ENCODE data around the gene PRELID3B.

Gene PRELID3B

DNA sequence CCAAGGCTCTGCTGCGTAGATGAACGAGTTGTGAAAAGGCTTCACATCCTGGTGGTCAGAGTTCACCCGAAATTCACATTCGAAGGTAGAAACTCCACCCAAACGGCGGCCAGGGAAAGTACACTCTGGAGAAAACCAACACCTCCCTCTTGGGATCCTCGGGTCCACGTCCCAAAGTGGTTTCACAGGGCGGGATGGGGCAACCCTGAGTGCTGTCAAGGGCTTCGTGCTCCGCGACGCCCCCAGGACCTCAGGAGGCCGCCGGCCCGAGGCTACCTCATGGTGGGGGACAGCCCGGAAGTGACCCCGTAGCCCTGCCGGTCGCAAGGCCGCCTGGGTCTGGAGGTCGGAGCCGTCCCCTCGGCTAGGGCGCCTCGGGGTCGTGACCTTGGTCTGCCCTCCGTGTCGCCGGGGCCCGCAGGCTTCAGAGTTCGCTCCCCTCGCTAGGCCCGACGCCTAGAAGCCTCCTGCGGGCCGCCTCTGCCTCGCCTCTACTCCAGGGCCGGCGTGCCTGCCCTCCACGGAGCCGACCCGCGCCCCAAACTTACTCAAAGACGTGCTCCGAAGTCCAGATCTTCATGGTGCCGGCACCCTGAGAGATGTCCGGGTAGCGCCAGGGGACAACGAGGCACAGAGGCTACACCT lies at the start of gene PRELID3B:
TSS of gene PRELID3B (minus strand) at position 636 of the 645 bp plus-strand sequence. CDS start at position 580, 56 bp downstream.
- DNase-seq: peak in 1 of 2 experiments; percentile 36

DNA sequence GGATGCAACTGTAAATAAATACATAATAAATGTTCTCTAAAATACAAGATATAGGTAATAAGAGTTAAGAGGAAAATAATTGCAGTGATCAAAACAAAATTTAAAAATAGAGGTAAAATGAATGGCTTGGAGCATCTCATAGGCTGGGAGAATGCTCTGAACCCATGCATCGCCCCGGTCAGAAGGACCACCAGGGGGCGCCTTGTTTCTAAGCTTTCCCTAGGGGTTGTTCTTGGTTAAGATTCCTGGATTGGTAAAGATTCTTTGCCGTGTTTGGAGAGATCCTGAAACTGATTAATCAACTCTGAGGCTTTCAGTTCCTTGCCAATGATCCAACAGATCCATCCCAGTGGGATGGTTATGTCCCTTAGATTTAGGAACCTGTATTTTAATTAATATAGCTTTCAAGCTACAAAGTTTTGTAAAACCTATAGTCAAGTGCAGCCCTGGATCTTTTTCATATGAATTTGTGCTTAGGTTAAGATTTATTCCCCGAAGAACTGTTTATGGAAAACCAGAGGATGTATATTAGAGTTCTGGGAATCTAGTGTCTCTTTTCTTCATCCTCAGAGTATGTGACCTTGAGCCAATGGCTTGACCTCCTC lies 45.3 kb upstream of the PRELID3B start:
- DNase-seq: peak; percentile 34 to 68

DNA sequence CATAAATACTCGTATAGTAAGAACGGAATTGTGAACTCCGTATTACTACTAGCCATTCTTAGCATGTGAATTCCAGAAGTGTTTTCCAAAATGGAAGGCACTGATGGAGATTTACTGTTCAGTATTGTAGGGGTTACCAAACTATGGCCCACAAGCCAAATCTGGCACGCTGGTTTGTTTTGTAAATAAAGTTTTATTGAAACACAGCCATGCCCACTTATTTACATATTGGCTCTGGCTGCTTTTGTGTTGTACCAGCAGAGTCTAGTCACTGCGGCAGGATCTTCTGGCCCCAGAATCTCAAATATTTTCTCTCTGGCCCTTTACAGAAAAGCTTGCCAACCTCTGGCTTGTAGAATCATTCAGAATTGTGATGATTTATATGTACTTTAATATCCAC lies 44.3 kb upstream of the PRELID3B start:
- DNase-seq: no peak

DNA sequence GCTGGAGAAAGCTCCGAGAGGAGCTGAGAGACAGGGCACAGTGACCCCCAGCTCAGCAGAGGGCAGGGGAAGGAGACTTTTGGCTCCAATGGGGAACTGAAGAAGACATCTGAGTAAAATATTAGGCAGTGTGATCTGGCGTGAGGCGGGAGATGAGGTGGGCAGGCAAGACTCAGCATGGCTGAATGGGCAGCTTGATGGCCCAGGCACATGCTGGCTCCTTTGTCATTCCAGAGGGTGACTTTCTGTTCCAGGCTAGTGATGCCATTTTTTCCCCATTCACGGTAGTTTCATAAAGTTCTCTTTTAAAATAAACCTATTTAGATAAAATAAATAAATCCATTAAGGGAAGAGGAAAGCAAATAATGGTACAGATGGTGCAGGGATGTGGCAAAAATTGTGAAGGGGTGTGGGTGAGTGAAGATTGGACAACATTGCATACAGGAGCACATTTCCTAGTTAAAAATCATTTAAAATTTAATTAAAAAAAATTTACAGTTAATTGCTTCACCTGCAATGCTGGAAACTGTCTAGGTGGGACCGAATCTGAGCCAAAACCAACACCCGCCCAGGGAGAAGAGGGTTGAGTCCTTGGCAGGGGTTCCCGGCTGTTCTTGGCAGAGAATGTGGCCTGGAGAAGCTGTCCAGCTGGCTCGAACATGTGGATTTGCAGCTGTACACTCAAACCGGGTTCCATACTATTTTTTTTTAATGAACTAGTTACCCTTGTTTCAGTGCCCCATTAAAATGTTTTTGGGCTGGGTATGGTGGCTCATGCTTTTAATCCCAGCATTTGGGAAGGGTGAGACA lies 41.7 kb upstream of the PRELID3B start:
- no peak for DNase-seq

DNA sequence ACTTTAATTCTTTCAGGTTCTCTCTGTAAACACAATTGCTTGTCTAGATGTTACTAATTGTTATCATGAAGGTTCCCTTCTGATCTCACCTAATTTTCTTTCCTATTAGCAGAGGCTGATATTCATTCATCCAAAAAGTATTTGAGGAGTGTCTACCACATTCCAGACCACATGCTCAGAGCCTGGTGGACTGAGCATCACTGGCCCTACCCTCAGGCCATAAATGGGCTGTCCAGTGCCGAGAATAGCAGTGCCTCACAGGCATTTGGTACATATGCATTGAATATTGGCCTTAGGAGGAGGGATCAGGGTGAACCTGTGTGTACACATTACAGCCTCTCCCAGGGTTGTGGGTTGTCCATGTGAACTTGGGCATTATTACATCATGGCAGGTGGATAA lies 40.4 kb upstream of the PRELID3B start:
- DNase-seq: no peak

DNA sequence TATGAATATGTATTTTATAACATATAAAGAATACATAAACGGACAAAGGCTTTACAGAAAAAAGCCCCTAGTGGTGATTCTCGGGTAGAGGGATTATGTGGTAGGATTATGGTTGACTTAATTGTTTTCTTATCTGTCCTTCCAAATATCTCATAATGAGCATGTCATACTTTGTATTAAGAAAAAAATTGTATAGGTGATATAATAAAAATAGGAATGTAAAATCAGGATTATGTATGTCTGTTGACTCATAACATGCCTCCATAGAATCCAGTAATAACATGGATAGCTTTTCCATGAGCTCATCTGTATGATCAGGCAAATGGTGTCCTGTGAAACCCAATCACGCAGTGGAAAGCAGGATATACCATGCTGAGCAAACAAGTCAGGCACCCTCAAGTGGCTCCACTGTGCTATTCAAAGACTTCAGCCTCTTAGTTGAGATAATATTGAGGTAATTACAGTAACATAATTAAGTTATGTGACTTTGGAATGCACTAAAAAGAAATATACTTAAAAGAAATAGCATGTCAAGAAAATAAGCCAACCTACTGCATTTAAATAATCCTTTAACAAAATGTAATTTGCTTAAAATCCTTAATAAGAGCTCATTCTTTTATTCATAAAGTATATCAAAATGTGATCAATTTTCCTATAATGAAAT lies 39.6 kb upstream of the PRELID3B start:
- DNase-seq: peak in 1 of 2 experiments; percentile 19

DNA sequence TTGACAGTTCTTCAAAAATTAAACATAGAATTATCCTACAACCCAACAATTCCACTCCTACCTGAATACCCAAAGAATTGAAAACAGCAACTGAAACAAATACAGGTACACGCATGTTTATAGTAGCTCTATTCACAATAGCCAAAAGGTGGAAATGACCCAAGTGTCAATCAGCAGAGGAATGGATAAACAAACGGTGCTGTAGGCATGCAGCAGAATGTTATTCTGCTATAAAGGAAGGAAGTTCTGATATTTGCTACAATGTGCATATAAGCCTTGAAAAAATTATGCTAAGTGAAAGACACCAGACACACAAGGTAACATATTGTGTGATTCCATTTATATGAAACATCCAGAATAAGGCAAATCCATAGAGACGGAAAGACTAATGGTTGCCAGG lies 38.5 kb upstream of the PRELID3B start:
- DNase-seq: no peak

DNA sequence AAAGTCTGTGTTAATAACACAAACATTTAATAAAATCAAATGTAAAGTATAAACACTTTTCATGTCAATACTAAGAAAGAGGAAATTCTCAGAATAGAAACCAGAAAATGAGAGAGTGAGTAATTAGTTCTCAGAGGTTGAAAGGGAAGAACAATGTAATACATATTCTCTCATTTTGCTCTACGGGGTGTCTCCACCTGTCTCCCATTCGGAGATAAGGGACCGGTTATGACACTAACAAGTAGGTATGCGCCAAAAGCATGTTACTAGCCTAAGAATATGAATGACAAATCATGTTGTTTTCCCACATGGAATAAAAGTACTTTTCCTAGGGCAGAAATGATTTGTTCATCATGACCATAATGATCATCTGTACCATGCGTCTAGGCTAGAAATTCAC lies 35.6 kb upstream of the PRELID3B start:
- DNase-seq: no peak

DNA sequence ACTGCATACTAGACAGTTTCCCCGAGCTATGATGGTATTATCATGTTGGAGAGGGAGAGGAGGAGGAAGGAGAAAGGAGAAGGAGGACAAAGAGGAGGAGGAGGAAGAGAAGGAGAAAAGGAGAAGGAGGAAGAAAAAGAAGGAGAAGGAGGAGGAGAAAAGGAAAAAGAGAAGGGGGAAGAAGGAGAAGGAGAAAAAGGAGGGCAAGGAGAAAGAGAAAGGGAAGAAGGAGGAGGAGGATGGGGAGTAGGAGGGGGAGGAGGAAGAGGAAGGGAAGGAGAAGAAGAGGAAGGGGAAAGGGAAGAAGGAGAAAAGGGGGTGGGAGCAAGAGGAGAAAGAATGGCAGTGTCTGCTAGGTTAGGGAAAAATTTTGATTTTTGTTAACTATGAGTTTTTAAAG lies 35.1 kb upstream of the PRELID3B start:
- DNase-seq: no peak

DNA sequence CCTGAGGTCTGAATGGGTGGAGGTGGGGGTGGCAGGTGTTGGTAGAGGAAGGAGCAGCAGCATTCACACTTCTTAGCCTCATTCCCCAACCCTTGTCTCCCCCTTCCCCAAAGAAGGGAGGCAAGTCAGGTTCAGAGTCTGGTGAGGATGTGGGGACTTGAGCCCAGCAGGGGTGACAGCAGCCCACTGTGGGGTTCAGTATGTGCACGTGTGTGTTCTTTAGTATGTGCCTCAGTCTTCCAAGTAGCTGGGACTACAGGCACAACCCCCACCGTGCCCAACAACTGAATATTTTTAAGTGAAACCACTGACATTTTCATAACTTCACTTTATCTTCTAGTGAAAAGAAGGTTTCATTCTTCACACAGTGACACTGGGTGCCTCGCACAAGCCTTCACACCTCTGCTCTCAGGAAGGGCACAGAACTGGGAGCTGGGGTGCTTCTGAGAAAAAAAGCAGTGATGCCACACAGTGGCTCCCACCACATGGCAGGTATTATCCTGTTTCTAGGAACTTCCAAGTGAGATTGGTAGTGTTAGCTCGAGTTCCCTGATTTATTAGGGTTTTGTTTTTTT lies 33.4 kb upstream of the PRELID3B start:
- DNase-seq: no peak

DNA sequence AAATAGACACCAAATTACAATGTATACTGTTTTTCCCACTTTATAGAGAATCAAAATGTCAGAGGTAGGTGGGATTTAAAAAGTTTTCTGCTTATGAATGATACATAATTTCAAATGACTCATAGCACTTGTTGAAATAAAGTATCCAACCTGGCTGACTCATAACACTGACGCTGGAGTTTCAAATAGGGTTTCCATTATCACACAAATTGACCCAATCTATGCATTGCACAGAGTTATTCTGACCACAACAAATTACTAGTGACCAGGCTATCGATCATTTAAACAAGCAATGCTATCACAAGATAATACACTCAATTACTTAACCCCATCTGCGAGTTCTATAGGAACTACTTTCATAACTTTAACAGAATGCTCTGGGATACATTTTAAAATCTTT lies 31.9 kb upstream of the PRELID3B start:
- no peak for DNase-seq

DNA sequence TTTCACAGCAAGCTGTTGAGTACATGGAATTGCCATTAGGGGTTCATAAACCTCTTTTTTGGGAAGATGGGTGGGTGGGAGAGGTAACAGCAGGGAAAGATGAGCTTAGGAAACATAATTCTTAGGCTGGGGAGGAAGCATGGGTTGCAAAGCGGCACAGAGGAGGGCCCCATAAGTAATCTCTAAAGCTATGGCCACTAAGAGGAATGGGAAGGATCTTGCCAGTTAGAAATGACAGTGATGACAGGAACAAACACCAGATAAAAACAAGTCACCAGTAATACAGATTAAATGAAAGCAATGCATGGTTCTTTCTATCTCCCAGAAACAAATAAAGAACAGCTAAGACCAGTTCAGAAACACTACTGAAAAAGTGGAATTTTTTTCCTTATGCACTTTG lies 31.0 kb upstream of the PRELID3B start:
- DNase-seq: no peak

DNA sequence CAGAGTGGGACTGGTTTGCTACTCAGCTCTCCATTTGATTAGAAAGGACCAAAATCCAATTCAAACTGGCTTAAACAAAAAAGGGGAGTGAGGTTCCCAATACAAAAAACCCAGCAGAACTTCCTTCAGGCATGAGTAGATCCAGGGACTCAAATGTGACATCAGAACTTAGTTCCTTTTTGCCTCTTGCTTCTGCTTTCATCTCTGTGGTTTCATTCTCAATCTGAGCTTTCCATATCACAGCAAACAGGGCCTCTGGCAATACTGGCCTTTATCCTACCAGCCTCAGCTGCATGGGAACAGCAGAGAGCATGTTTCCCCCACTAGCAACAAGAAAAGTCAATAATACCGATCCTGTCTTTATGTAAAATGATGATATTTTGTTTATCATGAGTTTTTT lies 28.6 kb upstream of the PRELID3B start:
- no peak for DNase-seq

DNA sequence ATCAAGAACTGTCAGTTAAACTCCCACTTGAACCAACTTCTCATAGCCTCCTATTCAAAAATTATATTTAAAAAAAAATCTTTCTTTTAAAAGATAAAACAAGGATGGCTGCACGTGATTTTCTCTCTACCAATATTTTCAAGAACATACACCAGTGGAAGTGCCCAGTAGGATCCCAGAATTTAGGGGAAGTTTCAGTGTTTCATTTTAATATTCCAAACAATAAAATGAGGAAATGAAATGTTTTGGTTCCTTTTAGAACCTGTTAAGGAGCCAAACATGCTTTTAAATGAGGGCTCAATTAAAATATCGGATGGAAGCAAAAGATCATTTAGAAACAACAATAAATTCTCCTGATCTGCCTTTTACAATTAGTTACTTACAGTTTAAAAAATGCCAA lies 26.4 kb upstream of the PRELID3B start:
- DNase-seq: no peak

DNA sequence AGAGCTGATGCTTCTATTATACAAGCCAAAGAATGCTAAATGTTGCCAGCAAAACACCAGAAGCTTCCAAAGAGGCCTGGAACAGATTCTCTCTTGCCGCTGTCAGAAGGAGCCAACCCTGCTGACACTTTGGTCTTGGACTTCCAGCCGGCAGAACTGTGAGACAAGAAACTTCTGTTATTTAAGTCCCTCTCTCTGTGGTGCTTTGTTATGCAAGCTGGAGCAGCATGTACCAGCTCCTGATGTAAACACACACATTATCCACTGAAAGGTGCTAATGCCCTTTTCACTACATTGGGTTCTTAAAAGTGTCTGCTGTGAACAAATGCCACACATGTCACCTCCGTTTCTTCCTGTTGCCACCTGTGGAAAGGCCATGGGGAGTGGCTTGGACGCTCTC lies 25.9 kb upstream of the PRELID3B start:
- DNase-seq: no peak

DNA sequence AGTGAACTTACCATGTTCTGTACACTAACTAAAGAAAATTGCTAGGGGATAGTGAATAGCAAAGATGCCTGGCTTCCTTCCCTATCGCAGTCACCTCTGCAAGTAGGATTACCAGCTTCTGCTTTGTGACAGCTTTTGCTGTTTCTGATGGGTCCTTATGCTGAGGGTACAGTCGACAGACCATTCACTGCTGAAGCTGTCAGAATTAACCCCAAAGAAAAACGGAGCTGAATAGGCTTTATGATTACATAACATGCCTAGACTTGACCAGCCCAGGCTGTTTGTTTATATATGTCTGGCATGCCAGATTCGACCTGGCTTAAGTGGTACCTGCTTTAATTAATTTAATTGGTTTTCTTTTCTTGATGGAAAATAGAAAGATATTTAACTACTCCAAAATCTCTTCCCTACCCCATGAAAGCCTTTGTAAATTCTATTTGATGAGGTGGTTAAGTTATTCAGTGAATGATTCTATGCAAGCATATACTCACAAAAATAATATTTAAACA lies 21.7 kb upstream of the PRELID3B start:
- peak; percentile 19 to 72 for DNase-seq

DNA sequence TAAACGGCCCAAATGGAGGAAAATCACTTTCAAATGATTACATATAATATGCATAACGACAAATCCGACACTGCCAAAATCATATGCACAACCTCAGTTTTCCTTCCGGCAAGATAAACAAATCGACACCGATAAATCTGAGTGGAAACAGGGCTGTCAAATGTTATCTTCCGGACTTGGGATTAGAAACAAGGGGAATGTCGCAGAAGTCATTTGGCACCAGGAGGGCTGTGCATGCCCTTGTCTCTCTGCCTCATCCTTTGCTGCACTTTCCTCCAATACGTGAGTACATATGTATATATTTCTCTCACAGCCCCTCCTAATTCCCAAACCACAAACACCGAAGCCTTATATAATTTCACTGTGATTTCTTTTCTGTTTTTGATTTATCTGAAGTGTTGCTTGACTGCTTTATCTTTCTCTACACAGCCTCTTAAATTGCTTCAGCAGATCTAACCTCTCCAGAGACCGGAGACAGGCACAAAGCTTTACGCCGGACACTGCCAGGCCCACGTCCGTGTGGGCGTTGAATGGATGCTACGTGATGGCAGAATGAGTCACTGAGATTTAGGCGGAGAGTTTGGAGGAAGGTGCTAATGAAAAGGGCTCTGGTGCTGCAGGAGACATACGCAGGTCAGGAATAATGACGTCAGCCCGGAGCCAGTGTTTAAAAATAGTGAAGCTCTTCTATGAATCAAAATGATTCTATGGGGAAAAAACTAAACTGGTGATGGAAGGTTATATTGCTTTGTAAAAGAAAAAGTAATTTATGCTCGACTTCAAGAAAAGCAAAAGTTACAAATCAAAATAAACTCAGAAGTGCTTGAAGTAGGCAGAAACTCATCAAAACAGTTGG lies 21.0 kb upstream of the PRELID3B start:
- no peak for DNase-seq

DNA sequence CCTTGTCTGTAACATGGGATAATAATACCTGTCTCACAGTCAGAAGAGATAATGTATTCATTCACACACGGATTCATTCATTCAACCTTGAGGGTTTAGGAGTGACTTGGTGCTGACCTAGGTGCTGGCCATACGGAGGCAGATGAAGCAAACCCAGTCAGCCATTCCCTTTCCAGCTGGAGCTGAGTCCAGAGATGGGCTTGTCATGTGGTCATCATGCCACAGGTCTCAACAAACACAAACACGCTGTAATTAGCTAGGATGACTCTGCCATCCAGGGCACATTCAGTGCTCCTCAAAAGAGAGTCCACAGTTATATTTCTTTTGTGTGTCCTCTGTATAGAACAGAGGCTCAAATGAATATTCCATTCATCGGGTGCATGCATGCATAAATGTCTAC lies 19.5 kb upstream of the PRELID3B start:
- no peak for DNase-seq

DNA sequence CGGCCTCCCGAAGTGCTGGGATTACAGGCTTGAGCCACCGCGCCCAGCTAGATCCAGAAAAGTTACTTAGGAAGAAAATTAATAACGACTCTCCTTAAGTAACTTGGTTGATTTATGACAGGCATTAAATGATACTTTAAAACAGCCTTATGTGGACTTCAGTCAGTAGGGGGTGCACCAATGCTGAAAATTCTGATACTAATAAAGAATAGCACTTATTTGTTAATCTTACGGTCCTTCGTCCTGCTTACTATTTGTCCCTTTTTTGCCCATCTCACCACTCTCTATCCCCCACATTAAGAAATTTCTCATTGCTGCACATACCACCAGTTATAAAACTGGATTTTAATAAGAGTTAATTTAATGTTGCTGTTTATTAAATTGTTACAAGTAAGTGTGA lies 12.7 kb upstream of the PRELID3B start:
- DNase-seq: peak in 1 of 2 experiments; percentile 9

DNA sequence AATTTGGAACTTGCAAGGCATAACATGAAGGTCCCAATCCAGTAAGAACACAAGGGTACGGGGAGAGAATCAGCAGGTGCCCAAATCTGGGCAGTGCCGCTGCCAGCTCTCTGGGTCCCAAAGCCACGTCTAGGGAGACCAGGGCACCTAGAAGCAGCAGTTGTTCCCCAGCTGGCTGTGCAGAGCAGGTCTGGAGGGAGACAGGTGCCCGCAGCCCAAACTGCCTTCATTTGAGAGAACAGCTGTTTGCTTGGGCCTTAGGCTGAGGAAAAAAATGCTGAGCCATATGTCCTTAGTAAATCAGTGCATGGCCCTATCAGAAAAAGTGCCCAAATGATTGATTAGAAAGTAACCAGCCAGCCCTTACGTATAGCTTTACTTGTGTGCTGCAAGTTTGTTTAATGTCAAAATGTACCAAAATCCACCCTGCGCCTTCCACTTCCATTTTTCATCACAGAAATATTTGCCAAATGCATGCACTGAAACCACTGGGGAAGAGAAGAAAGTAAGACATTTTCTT lies 9.1 kb upstream of the PRELID3B start:
- peak; percentile 47 to 87 for DNase-seq

DNA sequence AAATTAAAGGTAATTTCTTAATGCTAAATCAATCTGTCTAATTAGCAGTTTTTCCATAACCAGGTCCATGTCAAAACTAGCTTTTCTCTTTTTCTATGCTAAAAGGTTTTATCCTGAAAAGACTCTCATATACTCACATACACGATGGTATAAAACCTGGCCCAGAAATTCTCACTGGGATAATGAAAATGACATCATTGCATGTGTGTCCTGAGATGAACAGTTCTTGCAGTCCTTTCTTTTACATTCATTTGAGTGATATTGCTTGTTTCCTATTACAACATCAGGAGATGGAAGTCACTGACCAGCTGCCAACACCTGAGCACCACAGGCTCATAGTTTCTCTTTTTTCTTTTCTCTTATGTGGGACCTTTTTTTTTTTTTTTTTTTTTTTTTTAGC lies 7.9 kb upstream of the PRELID3B start:
- no peak for DNase-seq

DNA sequence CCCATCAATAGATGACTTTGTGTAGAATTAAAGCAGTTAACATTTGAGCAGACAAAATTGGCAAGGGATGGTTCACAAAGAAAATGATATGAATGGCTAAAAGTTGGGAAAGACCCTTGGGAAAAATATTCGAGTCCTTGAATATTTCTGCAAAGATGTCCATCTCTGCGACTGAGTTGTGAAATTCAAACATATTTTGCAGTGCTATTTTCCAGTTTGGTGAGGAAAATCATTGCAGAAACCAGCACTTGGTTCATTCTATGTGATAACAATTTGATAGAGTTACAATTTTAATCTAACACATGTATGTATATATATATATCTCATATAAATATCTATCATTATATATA lies 6.1 kb upstream of the PRELID3B start:
- DNase-seq: no peak

All from NCI-H524 (cell line).